Mucosa of descending colon (tissue), 3 donors: ENCODE results near the gene NKAIN2. TPM values are rescaled to one million over a fixed set of nuclear protein-coding genes. Genes with fewer than 3 reads are reported as not detected.
"Not testable (repeated sequence)": the region's sequence is repeated elsewhere in the genome, so short reads cannot be mapped to it uniquely, and the experiment has no call there.

Experiments
- ATAC-seq: fragments of 200-7000 bp; cut with Tn5 transposase; one replicate; pipeline ENCODE4 v1.9.1; 2020; ENCODE audit warnings: mild to moderate bottlenecking, moderate library complexity
- DNase-seq, 3 donors: peaks; one replicate each; pipeline ENCODE4 v3.0.0-alpha.2; 2020
- H3K36me3 ChIP-seq: fragments of 200-600 bp; one replicate; pipeline ENCODE4 v1.8.0; 2021; ENCODE audit warnings: low read depth, mild to moderate bottlenecking
- H3K4me1 ChIP-seq: fragments of 200-600 bp; one replicate; pipeline ENCODE4 v1.8.0; 2021; ENCODE audit warnings: low read depth, mild to moderate bottlenecking
- H3K4me3 ChIP-seq: fragments of 200-600 bp; one replicate; pipeline ENCODE4 v1.8.0; 2021; ENCODE audit warnings: mild to moderate bottlenecking
- H3K9me3 ChIP-seq: fragments of 200-600 bp; one replicate; pipeline ENCODE4 v1.8.0; 2021; ENCODE audit warnings: mild to moderate bottlenecking
- intact Hi-C, 2 donors: fragments of 100-400 bp; cut with DNase I in 1 of 2; cut with micrococcal nuclease in 1 of 2; formaldehyde crosslinking; loops; one replicate each; pipeline versions ENCODE4 v1.11.0 to v1.11.1; 2022; cut with DNase I, micrococcal nuclease
- total RNA-seq, 3 donors: library from RNA; stranded (reverse); fragmentation: NEBNext Ultra II Directional in 2 of 3; extraction: Animal tissue kit (Norgen Biotek cat#: 25700) in 2 of 3; gene quantifications; one replicate each; pipeline versions ENCODE4 v1.2.1 to v1.2.4, GENCODE V29; 2021 to 2023
- TF ChIP-seq, protein P1 (sequence below): fragments of 200-600 bp; IDR thresholded peaks from one replicate; pipeline ENCODE4 v1.8.0; 2022; ENCODE audit warnings: antibody characterized with exemption, mild to moderate bottlenecking
- donor health status: DM: no; HTN: no; CAD: no; lungs with moderate emphysema.
- donor health status: DM: no; HTN: no; CAD: no.
- donor health status: DM: no; HTN: yes; CAD: no.

The NKAIN2 gene
- total RNA-seq, 3 donors from 2014 or later = 0.34 to 4.7 (median 0.69) TPM

DNA sequence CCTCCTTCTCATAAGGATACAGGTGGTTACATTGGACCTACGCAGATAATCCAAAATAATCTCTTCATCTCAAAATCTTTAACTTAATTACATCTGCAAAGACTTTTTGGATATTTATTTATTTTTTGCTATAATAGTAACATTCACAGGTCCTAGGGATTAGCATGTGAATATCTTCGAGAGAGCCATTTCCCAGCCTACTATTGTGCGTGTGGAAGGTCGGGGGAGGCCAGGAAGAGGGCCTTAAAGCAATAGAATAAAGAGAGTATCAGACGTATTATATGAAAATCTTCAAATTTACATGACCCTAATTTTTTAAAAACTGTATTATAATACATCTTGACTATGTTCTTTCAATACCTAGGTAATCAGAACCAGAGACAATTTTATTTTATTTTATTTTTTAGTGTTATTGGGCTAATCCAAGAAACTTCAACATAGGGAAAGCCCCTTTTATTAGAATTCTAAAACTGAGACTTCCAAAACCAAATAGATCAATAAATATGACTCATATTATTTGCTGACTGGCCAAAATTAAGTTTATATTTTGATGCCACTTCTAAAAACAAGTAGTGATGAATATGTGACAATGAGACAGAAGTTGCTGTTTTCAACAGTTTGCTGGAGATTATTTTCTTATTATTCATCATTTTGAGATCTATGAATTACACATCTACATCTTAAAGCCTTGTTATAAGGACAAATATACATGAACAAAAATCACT lies 536.1 kb downstream of the NKAIN2 start:
- H3K4me3 ChIP-seq = no peak overlapping the region
- DNase-seq = no peak
- no peaks in the 10 kb centered on the region for H3K4me1 ChIP-seq
- H3K36me3 ChIP-seq = no peaks in the 10 kb centered on the region
- ATAC-seq = no peak
- H3K9me3 ChIP-seq = no peaks in the 10 kb centered on the region
- TF ChIP-seq, protein P1, sequence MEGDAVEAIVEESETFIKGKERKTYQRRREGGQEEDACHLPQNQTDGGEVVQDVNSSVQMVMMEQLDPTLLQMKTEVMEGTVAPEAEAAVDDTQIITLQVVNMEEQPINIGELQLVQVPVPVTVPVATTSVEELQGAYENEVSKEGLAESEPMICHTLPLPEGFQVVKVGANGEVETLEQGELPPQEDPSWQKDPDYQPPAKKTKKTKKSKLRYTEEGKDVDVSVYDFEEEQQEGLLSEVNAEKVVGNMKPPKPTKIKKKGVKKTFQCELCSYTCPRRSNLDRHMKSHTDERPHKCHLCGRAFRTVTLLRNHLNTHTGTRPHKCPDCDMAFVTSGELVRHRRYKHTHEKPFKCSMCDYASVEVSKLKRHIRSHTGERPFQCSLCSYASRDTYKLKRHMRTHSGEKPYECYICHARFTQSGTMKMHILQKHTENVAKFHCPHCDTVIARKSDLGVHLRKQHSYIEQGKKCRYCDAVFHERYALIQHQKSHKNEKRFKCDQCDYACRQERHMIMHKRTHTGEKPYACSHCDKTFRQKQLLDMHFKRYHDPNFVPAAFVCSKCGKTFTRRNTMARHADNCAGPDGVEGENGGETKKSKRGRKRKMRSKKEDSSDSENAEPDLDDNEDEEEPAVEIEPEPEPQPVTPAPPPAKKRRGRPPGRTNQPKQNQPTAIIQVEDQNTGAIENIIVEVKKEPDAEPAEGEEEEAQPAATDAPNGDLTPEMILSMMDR = no peak
- intact Hi-C loops = no loop called here

DNA sequence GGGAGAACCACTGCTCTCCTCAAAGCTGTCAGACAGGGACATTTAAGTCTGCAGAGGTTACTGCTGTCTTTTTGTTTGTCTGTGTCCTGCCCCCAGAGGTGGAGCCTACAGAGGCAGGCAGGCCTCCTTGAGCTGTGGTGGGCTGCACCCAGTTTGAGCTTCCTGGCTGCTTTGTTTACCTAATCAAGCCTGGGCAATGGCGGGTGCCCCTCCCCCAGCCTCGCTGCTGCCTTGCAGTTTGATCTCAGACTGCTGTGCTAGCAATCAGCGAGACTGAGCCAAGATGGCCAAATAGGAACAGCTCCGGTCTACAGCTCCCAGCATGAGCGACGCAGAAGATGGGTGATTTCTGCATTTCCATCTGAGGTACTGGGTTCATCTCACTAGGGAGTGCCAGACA lies 544.7 kb downstream of the NKAIN2 start:
- H3K4me1 ChIP-seq, H3K4me3 ChIP-seq, H3K36me3 ChIP-seq, H3K9me3 ChIP-seq, intact Hi-C loops: not testable (repeated sequence)
- DNase-seq (peak in 1 of 3 donors; percentile 27), ATAC-seq (peak; percentile 20)

DNA sequence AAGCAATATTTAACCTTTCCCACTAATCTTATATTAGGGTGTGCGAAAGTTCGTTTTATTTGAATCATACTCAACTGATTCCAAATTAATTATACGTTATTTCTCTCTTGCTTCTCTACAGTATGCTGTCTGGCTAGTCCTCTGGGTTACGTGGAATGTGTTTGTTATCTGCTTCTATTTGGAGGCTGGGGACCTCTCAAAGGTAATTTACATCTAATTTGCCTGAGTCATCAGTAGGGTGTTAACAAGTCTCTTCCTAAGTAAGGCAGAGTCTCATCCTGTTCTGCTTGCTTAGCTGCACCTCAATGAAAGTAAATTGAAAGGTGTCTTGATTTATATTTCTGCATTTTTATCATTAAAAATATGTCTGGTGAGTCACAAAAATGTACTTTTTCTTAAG lies 551.5 kb downstream of the NKAIN2 start:
- intact Hi-C loops = no loop called here
- TF ChIP-seq, protein P1 = no peak
- H3K4me1 ChIP-seq = no peaks in the 10 kb centered on the region
- H3K4me3 ChIP-seq = no peak overlapping the region
- H3K9me3 ChIP-seq = no peaks in the 10 kb centered on the region
- DNase-seq (no peak), ATAC-seq (no peak)
- H3K36me3 ChIP-seq = no peaks in the 10 kb centered on the region

DNA sequence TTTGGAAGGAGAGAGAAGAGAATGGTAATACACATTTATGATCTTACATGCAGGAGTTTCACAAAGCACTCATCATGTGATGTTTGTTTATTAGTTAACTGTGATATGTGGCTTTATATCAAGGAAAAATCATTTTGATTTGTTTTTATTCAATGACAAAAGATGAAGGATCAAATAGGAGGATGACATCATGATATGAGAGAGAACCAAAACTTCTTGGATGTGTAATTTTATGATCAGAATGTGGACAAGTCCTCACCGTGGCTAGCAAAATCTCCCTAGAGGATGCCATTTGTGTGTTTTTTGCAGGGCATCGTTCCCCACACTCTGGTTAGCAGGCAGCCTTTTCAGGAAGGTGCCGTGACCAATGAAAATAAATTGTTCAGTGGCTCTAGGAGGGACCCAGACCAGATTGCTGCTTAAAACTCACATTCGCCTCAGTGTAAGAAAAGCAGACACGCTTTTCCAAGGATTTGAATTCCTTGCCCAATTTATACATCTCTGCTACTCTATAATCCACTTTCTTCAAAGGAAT lies 552.7 kb downstream of the NKAIN2 start:
- H3K4me1 ChIP-seq = no peaks in the 10 kb centered on the region
- no peaks in the 10 kb centered on the region for H3K36me3 ChIP-seq
- intact Hi-C loops = no loop called here
- TF ChIP-seq, protein P1 = no peak
- ATAC-seq (no peak), DNase-seq (no peak)
- no peak overlapping the region for H3K4me3 ChIP-seq
- no peaks in the 10 kb centered on the region for H3K9me3 ChIP-seq

DNA sequence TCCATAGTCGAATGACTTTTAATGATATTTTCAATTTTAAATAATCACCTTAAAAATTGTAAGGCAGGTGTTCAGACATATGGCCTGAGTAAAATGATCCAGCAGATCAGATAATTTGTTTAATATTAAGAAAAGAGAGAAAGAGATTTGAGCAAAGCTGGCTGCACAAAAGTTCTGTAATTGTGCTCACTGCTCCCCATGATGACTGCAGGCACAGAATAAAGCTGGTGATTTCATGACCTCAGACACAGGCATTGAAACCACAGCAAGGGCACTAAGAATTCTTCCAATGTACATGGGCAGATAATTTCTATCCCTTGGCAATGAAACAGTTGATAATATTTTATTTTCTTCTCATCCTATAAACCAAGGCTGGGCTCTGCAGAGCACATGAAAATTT lies 553.1 kb downstream of the NKAIN2 start:
- no peaks in the 10 kb centered on the region for H3K9me3 ChIP-seq
- H3K4me3 ChIP-seq = no peak overlapping the region
- H3K36me3 ChIP-seq = no peaks in the 10 kb centered on the region
- H3K4me1 ChIP-seq = no peaks in the 10 kb centered on the region
- ATAC-seq (no peak), DNase-seq (no peak)
- intact Hi-C loops = no loop called here
- TF ChIP-seq, protein P1 = no peak

DNA sequence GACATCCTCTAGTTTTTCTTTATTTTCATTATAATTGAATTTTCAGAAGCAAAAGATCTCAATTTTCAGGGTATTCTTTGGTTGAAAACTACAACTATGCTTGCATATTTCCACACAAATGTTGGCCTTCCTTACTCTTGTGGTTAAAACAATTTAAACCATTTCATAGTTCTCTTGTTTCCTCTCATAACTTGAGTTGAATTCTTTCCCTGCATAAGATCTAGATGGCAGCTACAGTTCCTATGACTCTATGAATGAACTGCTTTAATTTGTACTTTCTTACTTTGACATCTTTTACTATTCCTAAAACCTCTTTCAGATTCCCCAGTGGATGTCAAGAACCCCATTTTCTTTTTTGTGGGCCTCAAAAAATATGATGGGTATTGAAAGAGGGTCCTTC lies 564.5 kb downstream of the NKAIN2 start:
- Histone ChIP-seq H3K36me3 (no peaks in the 10 kb centered on the region), H3K9me3 (no peaks in the 10 kb centered on the region), H3K4me1 (no peaks in the 10 kb centered on the region), H3K4me3 (no peak overlapping the region)
- DNase-seq (no peak), ATAC-seq (no peak)
- TF ChIP-seq, protein P1 = no peak
- intact Hi-C loops = no loop called here
